Ectodermal cell (in vitro differentiated cells): ENCODE data around the gene WSCD2.

Experiments
- H3K27ac ChIP-seq: 2 replicates; pipeline ENCODE4 v1.7.0; 2013; ENCODE audit warnings: mild to moderate bottlenecking, low read depth, low read length; ENCODE audit not compliant: insufficient read depth, poor library complexity, severe bottlenecking
- H3K27me3 ChIP-seq: 2 replicates; pipeline ENCODE4 v1.7.0; 2013; ENCODE audit warnings: mild to moderate bottlenecking, low read length; ENCODE audit not compliant: insufficient read depth, control insufficient read depth, poor library complexity, severe bottlenecking
- H3K36me3 ChIP-seq: one replicate; pipeline ENCODE4 v1.7.0; 2013; ENCODE audit warnings: low read length; ENCODE audit not compliant: control insufficient read depth, insufficient read depth
- H3K4me1 ChIP-seq: one replicate; pipeline ENCODE4 v1.7.0; 2013; ENCODE audit warnings: low read length; ENCODE audit not compliant: control insufficient read depth, insufficient read depth
- H3K4me3 ChIP-seq: 2 replicates; pipeline ENCODE4 v1.7.0; 2013; ENCODE audit warnings: low read depth, low read length, control low read depth; ENCODE audit not compliant: insufficient read depth
- H3K9me3 ChIP-seq: 2 replicates; pipeline ENCODE4 v1.7.0; 2013; ENCODE audit warnings: mild to moderate bottlenecking, low read length, moderate library complexity; ENCODE audit not compliant: control insufficient read depth
- WGBS, 2 experiments: methylation state at CpG; one replicate each; pipeline ENCODE4 v1.1.7; 2013; ENCODE audit warnings: missing lambda C conversion rate in 2 of 2; 5-methylcytosine and 5-hydroxymethylcytosine counted together

WSCD2 gene

GRCh38 chr12:108174641-108175040 is 45.6 kb downstream of the WSCD2 start:
- Histone ChIP-seq H3K4me3 (no peak overlapping the region), H3K27ac (no peak overlapping the region), H3K27me3 (no peaks in the 10 kb centered on the region), H3K9me3 (no peaks in the 10 kb centered on the region), H3K36me3 (no peaks in the 10 kb centered on the region), H3K4me1 (peaks cover 15% of the 10 kb centered on the region)
- WGBS, 2 experiments = 88 to 90% methylated on average over 6 of the region's 6 CpGs

GRCh38 chr12:108175310-108175709 is 46.2 kb downstream of the WSCD2 start:
- WGBS, 2 experiments = 10 to 11% methylated on average over 4 of the region's 4 CpGs
- Histone ChIP-seq H3K4me3 (no peak overlapping the region), H3K27ac (peak overlapping the region; percentile 64), H3K9me3 (no peaks in the 10 kb centered on the region), H3K4me1 (peaks cover 15% of the 10 kb centered on the region), H3K27me3 (no peaks in the 10 kb centered on the region), H3K36me3 (no peaks in the 10 kb centered on the region)

GRCh38 chr12:108176292-108176691 is 47.2 kb downstream of the WSCD2 start:
- no peak overlapping the region for H3K4me3 ChIP-seq
- no peaks in the 10 kb centered on the region for H3K9me3 ChIP-seq
- H3K36me3 ChIP-seq = no peaks in the 10 kb centered on the region
- WGBS, 2 experiments = 95 to 97% methylated on average over 3 of the region's 3 CpGs
- H3K27ac ChIP-seq = no peak overlapping the region
- no peaks in the 10 kb centered on the region for H3K27me3 ChIP-seq
- peaks cover 15% of the 10 kb centered on the region for H3K4me1 ChIP-seq

GRCh38 chr12:108177131-108177530 is 48.0 kb downstream of the WSCD2 start:
- Histone ChIP-seq H3K4me1 (peaks cover 15% of the 10 kb centered on the region), H3K36me3 (no peaks in the 10 kb centered on the region), H3K9me3 (no peaks in the 10 kb centered on the region), H3K27me3 (no peaks in the 10 kb centered on the region), H3K27ac (no peak overlapping the region), H3K4me3 (no peak overlapping the region)
- 96 to 97% methylated on average over 3 of the region's 3 CpGs for WGBS, 2 experiments

- 88 to 92% methylated on average over 2 of the region's 2 CpGs for WGBS, 2 experiments
- H3K27me3 ChIP-seq = no peaks in the 10 kb centered on the region
- no peaks in the 10 kb centered on the region for H3K9me3 ChIP-seq
- no peak overlapping the region for H3K27ac ChIP-seq
- H3K4me3 ChIP-seq = no peak overlapping the region
- peaks cover 9% of the 10 kb centered on the region for H3K4me1 ChIP-seq
- no peaks in the 10 kb centered on the region for H3K36me3 ChIP-seq
These were observed 50.2 kb downstream of the WSCD2 start for GRCh38 chr12:108179305-108179704.

GRCh38 chr12:108180255-108181094 is 51.4 kb downstream of the WSCD2 start:
- no peak overlapping the region for H3K27ac ChIP-seq
- no peaks in the 10 kb centered on the region for H3K27me3 ChIP-seq
- 92 to 94% methylated on average over 7 of the region's 7 CpGs for WGBS, 2 experiments
- no peak overlapping the region for H3K4me3 ChIP-seq
- H3K36me3 ChIP-seq = no peaks in the 10 kb centered on the region
- H3K4me1 ChIP-seq = peaks cover under 1% of the 10 kb centered on the region
- no peaks in the 10 kb centered on the region for H3K9me3 ChIP-seq

GRCh38 chr12:108181095-108181454 is 52.0 kb downstream of the WSCD2 start:
- Histone ChIP-seq H3K4me3 (no peak overlapping the region), H3K27ac (no peak overlapping the region), H3K4me1 (no peaks in the 10 kb centered on the region), H3K27me3 (no peaks in the 10 kb centered on the region), H3K9me3 (no peaks in the 10 kb centered on the region), H3K36me3 (no peaks in the 10 kb centered on the region)
- 87 to 93% methylated on average over 4 to 8 of the region's 8 CpGs for WGBS, 2 experiments

DNA sequence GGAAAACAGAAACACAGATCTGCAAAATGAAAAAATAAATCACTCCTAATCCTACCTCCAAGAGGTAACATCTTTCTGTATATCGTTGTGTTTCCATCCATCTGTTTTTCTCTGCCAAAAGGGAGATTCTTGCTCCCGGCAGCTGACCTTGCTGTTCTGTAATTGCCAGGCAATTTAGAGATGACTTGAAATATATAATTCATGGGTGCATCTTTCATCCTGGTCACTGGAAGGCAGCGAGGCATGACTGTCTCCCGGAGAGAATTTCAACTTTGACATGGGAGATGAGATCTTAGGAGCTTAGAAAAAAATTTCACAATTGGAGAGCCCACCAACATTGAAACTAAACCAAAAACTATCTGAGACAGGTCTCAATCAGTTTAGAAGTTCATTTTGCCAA is 53.0 kb downstream of the WSCD2 start:
- no peak overlapping the region for H3K4me3 ChIP-seq
- 94 to 99% methylated on average over 4 of the region's 4 CpGs for WGBS, 2 experiments

DNA sequence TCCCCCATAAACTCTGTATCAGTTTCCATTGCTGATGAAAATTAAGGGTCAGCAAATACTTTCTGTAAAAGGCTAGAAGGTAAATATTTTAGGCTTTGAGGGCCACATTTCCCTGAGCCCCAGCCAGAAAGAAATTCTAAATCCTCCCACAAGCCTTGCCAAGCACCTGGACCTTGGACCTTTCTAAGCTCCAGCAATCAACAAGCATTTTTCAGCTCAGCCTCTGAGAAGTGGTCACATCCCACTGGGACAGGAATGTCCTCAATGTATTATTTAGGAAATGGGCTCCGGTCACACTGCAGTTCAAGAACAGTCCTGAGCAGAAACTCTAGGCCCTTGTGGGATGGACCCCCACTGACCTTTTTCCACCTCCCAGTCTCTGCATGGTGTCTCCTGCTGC is 55.9 kb downstream of the WSCD2 start:
- WGBS, 2 experiments = 73 to 79% methylated on average over 1 of the region's 1 CpG
- H3K4me3 ChIP-seq = no peak overlapping the region
- H3K36me3 ChIP-seq = no peaks in the 10 kb centered on the region
- no peaks in the 10 kb centered on the region for H3K4me1 ChIP-seq
- no peaks in the 10 kb centered on the region for H3K27me3 ChIP-seq
- H3K27ac ChIP-seq = no peak overlapping the region
- no peaks in the 10 kb centered on the region for H3K9me3 ChIP-seq

More for the DNA sequence above, 53.0 kb downstream of the WSCD2 start:
- H3K27ac ChIP-seq = no peak overlapping the region
- H3K27me3 ChIP-seq = no peaks in the 10 kb centered on the region
- no peaks in the 10 kb centered on the region for H3K36me3 ChIP-seq
- no peaks in the 10 kb centered on the region for H3K4me1 ChIP-seq
- no peaks in the 10 kb centered on the region for H3K9me3 ChIP-seq

- no peak overlapping the region for H3K27ac ChIP-seq
- no peaks in the 10 kb centered on the region for H3K9me3 ChIP-seq
- WGBS, 2 experiments = 96 to 97% methylated on average over 4 to 5 of the region's 5 CpGs
- no peaks in the 10 kb centered on the region for H3K27me3 ChIP-seq
- H3K36me3 ChIP-seq = no peaks in the 10 kb centered on the region
- H3K4me1 ChIP-seq = no peaks in the 10 kb centered on the region
- H3K4me3 ChIP-seq = no peak overlapping the region
These were observed 58.7 kb downstream of the WSCD2 start for GRCh38 chr12:108187831-108188230.
